AG20443 (cell line): ENCODE results near the gene GCLC.

ENCODE experiments used
- DNase-seq: peaks from one replicate; pipeline ENCODE4 v3.0.0; 2012; ENCODE audit warnings: low spot score, mixed read lengths

Gene GCLC

DNA sequence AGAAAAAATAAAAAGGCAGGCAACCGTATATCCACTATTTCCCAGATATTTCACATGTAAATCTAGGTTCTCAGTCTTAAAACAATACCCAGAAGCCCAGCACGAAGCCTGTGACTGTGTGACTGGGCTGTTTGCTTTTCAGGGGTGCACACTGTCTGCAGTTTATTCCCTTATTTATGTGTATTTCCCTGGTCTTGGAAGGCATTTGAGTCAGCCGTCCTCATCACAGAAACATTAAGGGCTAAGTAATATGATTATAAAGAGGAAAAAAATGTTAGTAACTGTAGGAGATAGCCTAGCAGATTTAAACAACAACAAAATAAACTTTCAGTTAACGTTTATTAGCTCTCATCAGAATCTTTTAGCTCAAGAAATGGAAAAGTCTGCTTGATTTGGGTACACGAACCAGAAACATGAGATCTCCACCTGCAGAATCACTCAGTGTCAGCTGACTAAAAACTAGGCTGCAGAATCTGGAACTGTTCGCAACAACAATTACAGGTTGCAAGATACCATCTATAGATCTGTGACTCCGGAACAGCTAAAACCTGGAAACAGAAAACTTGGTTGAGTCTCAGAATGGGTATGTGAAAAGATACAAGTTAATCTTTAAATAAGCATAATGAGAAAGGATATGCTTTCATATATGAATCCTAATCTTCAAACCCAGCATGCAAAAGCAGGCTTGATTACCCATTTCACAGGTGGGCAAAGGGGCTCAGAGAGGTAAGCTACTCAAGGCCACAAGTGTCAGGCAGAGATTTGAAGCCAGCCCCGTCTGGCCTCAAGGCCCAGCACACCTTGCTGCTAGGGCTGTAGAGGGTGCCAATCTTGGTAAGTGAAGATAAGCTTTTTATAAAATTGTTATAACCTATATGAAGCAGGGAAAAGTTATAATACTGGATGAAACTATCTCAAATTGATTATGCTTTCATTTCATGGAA, 21.1 kb downstream of the GCLC start:
- DNase-seq = no peak

DNA sequence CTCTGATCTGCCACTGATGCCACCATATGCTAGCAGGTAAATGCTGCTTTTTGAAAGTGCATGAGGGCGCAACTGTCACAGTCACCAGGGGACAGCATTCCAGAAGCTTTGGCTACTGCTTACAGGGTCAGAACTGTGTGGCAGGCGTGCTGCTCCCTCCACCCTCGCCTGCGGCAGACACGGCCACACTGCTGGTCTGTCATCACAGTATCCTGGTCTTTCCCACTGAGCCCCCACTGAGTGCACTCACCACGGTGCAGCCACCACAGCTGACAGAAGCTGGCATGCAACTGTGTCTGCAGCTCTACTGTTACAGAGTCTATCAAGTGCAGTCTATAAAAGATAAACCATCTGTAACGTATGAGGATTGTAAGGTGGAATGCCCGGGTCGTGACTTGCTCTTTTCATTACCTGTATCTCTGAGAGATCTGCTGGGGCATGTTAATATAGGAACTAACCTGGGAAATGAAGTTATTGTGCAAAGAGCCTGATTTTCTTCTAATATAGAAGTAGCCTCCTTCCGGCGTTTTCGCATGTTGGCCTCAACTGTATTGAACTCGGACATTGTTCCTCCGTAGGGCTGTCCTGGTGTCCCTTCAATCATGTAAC, 24.5 kb downstream of the GCLC start:
- no peak for DNase-seq

GRCh38 chr6:53518862-53519261, 26.0 kb downstream of the GCLC start:
- DNase-seq = no peak

DNA sequence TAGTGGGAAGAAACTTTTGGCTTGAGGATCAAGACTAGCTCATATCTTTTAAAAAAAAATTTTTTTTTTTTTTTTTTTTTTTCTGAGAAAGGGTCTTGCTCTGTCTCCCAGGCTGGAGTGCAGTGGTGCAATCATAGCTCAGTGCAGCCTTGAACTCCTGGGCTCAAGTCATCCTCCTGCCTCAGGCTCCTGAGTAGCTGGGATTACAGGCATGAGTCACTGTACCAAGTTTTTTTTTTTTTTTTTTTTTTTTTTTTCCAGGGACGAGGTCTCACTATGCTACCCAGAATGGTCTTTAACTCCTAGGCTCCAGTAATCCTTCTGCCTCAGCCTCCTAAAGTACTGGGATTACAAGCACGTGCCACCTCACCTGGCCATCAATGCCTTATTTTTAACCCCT, 27.9 kb downstream of the GCLC start:
- DNase-seq = no peak

- no peak for DNase-seq
Observed at GRCh38 chr6:53514677-53515076, 30.2 kb downstream of the GCLC start.

GRCh38 chr6:53513519-53513966, 31.4 kb downstream of the GCLC start:
- DNase-seq = no peak

DNA sequence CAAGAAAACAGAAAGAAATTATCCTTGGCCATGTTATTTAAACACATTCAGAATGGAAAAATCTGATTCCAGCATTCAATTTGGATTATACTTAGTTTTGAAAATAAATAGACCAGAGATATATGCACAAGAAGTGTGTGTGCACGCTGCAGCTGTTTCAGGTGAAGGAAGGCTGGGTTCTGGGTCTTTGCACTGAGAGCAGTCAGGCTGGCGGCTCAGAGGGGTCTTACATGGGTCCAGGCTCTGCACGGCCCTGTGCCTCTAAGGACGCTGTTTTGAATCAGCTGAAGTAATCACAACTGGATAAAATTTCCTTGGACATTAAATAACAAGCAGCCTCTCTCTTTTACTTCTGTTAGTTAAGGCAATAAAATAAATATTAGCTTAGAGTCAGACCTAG, 31.8 kb downstream of the GCLC start:
- DNase-seq = no peak

DNA sequence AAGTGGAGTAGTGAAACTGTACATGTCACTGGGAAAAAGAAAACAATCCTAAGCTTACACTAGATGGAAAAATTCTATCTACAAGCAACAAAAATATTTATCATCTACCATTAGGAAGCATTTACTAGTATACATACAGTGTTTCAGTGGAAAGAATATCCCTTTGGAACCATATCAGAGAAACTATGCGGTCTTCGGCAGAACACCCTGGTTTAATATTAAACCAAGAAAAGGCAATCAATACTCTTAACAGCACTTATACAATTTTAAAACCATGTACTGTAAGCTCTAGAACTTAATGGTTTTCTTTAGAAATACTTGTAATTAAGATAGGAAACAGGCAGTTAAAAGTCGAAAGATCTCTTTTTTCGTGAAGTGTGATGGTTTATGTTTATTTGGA, 32.3 kb downstream of the GCLC start:
- no peak for DNase-seq

DNA sequence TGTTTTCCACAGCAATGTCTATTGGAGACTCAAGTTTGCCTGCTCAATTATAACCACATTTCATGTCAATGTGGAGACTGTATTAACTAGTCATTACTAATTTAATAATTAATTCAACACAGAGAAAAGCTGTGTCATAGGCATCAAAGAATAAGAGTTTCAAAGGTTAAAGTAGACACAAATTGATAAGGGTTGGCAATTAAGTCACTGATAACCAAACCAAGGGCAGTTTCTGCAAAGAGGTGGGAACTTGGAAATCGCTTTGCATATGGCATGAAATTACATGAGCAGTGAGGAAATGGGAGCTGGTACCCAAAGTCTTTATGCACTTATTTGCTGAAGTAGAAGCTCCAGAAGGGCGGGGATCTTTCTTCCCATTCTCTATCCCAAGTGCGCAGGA, 34.2 kb downstream of the GCLC start:
- DNase-seq = no peak

DNA sequence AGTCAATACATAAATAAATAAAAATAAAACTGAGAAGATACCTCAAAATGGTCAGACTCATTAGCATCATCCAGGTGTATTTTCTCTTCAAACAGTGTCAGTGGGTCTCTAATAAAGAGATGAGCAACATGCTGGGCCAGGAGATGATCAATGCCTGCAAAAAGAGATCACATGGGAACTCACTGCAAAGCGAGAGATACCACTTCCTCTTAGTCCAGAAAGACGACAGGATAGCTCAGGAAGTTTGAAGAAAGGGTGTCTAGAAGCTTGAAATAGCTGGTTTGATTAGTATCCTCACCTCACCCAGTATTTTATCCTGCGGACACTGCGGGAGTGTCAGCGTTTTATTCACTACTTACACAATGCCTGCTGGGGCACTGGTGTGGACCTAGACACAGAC, 38.0 kb downstream of the GCLC start:
- no peak for DNase-seq

DNA sequence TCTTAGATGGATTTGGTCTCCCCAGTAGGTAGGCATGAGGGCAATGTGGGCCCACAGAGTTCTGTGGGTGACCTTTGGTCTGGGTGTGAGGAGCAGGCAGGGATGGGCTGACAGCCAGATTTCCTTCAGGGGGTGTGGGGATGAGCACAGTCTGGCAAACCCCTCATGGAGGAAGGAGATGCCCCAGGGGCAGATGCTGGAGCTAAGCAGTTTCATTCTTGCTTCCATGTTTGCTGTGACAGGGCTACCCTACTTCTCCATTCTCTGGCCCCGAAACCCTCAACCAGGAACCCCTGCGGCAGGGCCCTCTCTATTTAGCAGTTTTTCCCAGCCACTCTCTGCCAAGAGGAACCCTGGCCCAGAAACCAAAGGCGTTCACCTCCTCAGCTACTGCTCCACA, 40.4 kb downstream of the GCLC start:
- no peak for DNase-seq

DNA sequence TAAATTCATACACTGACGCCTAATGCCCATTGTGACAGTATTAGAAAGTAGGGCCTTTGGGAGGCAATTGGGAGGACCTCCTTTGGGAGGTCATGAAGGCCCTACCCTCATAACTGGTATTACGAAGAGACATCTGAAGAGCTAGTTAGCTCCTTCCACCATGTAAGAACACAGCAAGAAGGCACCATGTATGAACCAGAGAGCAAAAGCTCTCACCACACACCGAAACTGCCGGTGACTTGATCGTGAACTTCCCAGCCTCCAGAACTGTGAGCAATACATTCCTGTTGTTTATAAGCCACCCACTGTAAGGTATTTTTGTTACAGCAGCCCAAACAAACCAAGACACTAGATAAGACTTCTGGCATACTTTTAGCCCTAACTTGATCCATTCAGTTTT, 41.8 kb downstream of the GCLC start:
- DNase-seq = no peak

GRCh38 chr6:53501432-53501831, 43.5 kb downstream of the GCLC start:
- DNase-seq = no peak

DNA sequence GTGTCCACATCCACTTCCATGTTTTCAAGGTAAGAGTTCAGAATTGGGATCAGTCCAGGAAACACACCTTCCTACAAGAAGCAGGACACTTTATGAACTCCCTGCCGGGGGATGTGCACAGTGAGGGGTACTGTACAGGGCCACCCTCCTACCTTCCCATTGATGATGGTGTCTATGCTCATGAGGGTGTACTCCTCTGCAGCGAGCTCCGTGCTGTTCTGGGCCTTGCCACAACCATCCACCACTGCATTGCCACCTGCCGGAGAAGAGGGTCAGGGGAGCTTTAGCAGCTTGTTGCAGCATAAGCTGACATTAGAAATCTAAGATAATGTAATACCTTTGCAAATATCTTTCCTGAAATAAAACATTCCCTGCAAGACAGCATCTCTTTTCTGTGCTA, 44.8 kb downstream of the GCLC start:
- no peak for DNase-seq

GRCh38 chr6:53499094-53499493, 45.8 kb downstream of the GCLC start:
- DNase-seq = no peak

- no peak for DNase-seq
Observed at GRCh38 chr6:53498649-53499048, 46.3 kb downstream of the GCLC start.

- DNase-seq = no peak
Observed at GRCh38 chr6:53497905-53498304, 47.0 kb downstream of the GCLC start.

DNA sequence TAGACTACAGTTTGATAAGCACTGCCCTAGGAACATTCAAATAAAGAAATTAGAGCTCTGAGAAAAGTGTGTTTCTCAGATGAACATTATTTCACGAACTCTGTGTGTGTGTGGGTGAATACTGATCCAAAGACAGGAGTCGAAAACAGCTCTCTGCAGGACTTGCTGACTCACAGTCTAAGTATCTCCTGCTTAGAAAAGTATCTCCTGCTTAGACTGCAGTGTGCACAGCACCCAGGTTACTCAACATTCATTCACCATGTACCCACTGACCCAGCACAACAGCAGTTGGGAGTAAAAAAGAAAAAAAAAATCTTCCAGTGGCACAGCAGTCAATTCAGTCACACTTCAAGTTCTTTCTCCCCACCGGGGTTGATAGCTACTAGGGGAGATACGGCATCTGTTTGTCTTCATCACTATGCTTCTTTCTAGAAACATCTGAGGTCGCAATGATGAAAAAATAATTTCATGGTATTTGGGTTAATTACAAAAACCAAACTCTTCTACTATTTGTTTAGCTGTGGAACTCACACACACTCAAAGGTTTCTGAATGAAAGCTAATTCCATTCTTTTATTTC, 48.0 kb downstream of the GCLC start:
- peak; percentile 70 for DNase-seq

DNA sequence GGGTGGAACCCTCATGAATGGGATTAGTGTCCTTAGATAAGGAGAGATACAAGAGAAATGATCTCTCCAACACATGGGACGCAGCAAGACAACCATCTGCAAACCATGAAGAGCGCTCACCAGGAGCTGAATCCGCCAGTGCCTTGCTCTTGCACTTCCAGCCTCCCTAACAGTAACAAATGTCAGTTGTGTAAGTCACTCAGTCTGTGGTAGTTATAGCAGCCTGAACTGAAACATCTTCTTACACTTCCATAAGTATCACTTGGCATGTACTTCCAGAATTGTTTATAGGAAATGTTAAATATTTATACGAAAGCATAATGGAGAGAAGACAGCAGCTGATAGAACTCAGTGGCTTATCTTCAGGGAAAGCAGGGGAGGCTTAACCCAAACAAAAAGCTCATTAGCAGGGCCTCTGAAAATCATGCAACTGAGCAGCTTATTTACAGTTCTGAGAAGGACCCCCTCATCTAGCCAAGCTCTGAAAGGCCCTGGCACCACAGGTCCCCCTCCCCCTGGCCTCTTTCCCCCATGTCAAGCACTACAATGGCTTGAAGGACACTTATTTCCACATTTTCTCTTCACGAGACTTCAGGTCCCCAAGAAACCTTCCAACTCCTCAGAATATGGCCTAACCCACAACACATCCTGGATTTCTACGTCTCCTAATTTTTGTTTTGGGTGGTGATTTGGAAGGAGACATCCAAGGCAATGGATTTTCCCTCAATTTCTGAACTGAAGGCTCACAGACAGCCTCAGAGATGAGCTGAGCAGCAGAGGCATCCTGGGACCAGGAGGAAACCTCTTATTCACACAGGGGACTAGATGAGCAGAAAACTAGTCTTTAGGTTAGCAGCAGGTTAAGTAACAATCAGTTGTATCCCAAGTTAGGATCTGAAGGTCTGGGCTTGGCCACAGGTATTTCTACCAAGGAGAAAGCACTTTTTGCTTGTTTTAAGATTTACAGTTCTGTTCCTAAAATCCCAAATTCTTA, 49.1 kb downstream of the GCLC start:
- no peak for DNase-seq

DNA sequence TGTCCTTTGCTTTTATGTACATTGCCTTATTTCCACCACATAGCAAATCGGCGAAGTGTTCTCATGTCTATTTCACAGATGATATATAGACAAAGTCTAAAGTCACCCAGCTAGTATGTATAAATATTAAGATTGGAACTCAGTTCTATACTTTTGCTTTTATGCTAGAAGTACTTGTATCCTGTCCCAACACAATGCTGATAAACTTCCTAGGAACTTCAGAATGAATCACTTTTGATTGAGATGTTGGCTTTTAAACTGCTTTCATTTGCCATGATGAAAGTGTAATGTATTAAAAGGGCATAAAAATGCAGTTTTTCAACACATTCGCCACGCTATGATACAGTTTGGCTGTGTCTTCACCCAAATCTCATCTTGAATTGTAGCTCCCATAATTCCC, 50.8 kb downstream of the GCLC start:
- DNase-seq = no peak

- no peak for DNase-seq
Observed at GRCh38 chr6:53493635-53494025, 51.3 kb downstream of the GCLC start.
